Duodenal mucosa (tissue), 2 donors: ENCODE data around the gene MED16.
A peak's percentile ranks its signal among the peaks of the same experiment; 100 is the strongest.
"Not testable (repeated sequence)": the region's sequence is repeated elsewhere in the genome, so short reads cannot be mapped to it uniquely, and the experiment has no call there.

Source experiments
- H3K27ac ChIP-seq: one replicate; pipeline ENCODE4 v1.7.0; 2013; ENCODE audit warnings: low read depth, low read length
- H3K27me3 ChIP-seq, 2 donors: one replicate each; pipeline ENCODE4 v1.7.0; 2013; ENCODE audit warnings: low read length in 2 of 2, control low read depth in 1 of 2; ENCODE audit not compliant: insufficient read depth in 2 of 2, control insufficient read depth in 1 of 2
- H3K36me3 ChIP-seq, 2 donors: one replicate each; pipeline ENCODE4 v1.7.0; 2013; ENCODE audit warnings: low read length in 2 of 2, control low read depth in 1 of 2; ENCODE audit not compliant: insufficient read depth in 2 of 2, control insufficient read depth in 1 of 2
- H3K4me1 ChIP-seq, 2 donors: one replicate each; pipeline ENCODE4 v1.7.0; 2013; ENCODE audit warnings: low read length in 2 of 2, control low read depth in 1 of 2; ENCODE audit not compliant: insufficient read depth in 2 of 2, control insufficient read depth in 1 of 2
- H3K4me3 ChIP-seq, 2 donors: one replicate each; pipeline ENCODE4 v1.7.0; 2013; ENCODE audit warnings: low read length in 2 of 2, low read depth in 1 of 2
- H3K9ac ChIP-seq, 2 donors: one replicate each; pipeline ENCODE4 v1.7.0; 2013; ENCODE audit warnings: low read length in 2 of 2, low read depth in 1 of 2
- H3K9me3 ChIP-seq, 2 donors: one replicate each; pipeline ENCODE4 v1.7.0; 2013; ENCODE audit warnings: low read length in 2 of 2, control low read depth in 1 of 2; ENCODE audit not compliant: control insufficient read depth in 1 of 2

Gene MED16

DNA sequence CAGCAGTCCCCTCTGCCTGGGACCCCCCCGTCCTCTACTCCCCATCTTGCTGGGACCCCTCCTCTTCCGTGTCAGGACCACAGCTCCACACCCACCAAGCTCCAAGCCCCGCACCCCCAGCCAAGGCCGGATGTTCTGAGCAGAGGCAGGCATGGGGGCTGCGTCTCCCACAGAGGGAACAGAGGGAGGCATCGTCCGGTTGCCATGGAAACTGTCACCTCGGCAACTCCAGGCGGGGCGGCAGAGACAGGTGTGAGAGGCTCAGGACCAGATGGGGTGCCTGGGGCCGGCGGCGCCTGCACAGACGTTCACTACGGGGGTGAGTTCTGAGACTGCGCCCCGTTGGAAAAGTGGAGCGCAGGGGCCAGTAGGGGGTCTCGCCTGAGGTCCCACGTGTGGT lies 5.7 kb upstream of the MED16 start:
- H3K27ac ChIP-seq, result no peak overlapping the region
- no peaks in the 10 kb centered on the region for H3K9me3 ChIP-seq
- H3K4me1 ChIP-seq, result no peaks in the 10 kb centered on the region
- H3K27me3 ChIP-seq, result no peaks in the 10 kb centered on the region
- H3K9ac ChIP-seq, result no peak overlapping the region
- H3K4me3 ChIP-seq, result no peak overlapping the region
- peaks cover 3 to 23% of the 10 kb centered on the region in 2 donors for H3K36me3 ChIP-seq

DNA sequence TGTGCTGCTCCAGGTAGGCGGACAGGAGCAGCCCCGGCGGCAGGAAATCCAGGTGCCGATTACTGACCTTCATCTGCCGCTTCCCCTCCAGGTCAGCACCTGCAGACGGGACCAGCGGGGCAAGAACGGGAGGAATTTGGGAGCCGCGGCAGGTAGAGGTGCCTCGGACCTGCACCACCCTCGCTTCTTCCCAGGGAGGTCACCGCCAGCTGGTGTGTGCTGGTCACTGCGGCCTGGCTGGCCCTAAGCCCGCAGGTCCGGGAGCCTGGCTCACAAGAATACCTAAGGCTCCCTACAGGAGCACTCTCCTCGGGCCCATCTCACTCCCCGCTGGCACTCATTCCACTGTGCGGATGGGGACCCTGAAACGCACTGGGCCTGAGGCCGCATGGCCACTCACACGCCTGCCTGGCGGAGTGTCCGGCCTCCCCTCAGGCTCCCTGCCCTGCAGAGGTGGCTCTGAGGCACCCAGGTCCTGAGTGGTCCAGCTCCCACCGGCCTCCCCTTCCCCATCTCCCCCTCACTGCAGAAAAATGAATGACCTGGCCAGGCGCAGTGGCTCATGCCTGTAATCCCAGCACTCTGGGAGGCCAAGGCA lies 4.6 kb upstream of the MED16 start:
- H3K9me3 ChIP-seq, result no peaks in the 10 kb centered on the region
- H3K4me1 ChIP-seq, result no peaks in the 10 kb centered on the region
- no peaks in the 10 kb centered on the region for H3K27me3 ChIP-seq
- no peak overlapping the region for H3K4me3 ChIP-seq
- H3K27ac ChIP-seq, result no peak overlapping the region
- H3K36me3 ChIP-seq, result peaks cover 3 to 23% of the 10 kb centered on the region in 2 donors
- no peak overlapping the region for H3K9ac ChIP-seq

DNA sequence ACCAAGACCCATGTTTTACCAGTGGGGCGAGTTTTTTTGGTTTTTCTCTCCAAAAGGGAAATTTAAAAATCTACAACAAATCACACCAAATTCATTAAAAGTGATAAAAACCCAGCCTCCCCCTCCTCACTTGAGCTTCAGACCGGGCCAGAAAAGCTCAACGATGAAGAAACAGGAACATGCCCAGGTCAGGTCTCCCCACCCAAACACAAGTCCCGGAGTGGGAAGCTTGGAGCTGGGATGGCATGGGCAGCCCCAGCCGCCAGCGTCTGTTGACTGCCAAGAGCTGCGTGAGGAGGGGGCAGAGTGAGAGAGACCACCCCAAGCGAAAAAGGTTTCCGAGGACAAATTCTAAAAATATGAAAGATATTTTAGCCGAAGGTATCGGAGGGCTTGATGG lies 4.0 kb upstream of the MED16 start:
- H3K9me3 ChIP-seq, result no peaks in the 10 kb centered on the region
- H3K36me3 ChIP-seq, result peaks cover 3 to 23% of the 10 kb centered on the region in 2 donors
- H3K27me3 ChIP-seq, result no peaks in the 10 kb centered on the region
- no peak overlapping the region for H3K9ac ChIP-seq
- peaks cover 3% of the 10 kb centered on the region in 2 donors for H3K4me1 ChIP-seq
- H3K4me3 ChIP-seq, result no peak overlapping the region
- H3K27ac ChIP-seq, result no peak overlapping the region

DNA sequence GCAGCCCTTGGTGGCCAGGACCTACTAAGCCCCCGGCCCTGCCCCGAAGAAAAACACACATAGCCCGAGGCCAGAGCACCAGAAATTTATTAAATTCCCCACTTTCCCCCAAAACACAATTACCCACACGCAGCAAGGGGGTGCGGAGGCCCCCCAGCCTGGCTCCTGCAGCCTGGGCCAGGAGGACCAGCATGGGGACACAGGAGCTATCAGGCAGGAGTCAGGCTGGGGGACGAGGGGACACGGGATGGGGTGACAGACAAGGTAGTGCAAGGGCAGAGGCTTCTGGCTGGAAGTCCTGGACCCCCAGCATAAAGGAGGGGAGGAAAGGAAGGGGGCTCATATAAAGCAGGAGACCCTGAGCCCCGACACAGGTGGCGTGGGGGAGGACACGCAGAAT lies 3.4 kb upstream of the MED16 start:
- H3K36me3 ChIP-seq, result peaks cover 0 to 22% of the 10 kb centered on the region in 2 donors
- no peaks in the 10 kb centered on the region for H3K9me3 ChIP-seq
- H3K4me1 ChIP-seq, result peaks cover 4 to 5% of the 10 kb centered on the region in 2 donors
- no peak overlapping the region for H3K4me3 ChIP-seq
- no peak overlapping the region for H3K9ac ChIP-seq
- H3K27ac ChIP-seq, result no peak overlapping the region
- no peaks in the 10 kb centered on the region for H3K27me3 ChIP-seq

DNA sequence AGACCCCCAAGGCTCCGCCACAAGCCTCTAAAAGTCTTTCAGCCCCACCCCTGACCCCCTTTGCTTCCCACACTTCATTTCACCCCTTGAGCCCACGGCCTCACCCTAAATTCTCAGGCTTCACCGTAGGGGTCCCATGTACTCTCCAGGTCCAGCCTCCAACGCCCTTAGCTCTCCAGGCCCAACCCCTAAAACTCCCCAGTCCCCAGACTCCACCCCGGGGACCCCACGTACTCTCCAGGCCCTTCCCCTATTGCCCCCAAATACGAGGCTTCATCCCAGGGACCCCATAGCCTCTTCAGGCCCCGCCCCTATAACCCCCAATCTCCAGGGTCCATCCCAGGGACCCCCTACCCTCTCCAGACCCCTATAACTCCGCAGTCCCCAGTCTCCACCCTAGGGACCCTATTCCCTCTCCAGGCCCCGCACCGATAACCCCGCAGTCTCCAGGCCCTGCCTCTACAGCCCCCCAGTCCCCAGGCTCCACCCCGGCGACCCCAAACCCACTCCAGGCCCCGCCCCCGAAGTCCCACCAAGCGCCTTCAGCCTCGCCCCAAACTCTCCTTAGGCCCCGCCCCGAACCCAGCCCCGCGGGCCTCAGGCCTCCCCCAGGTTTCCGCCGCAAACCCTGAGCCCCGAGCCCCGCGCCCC lies 619 bp downstream of the MED16 start:
- no peaks in the 10 kb centered on the region for H3K9me3 ChIP-seq
- peak overlapping the region; percentile 57 to 92 for H3K9ac ChIP-seq
- H3K36me3 ChIP-seq, result peaks cover 8 to 33% of the 10 kb centered on the region in 2 donors
- no peaks in the 10 kb centered on the region for H3K27me3 ChIP-seq
- peaks cover 4 to 5% of the 10 kb centered on the region in 2 donors for H3K4me1 ChIP-seq
- peak overlapping the region; percentile 83 to 84 for H3K4me3 ChIP-seq
- H3K27ac ChIP-seq, result peak overlapping the region; percentile 58

DNA sequence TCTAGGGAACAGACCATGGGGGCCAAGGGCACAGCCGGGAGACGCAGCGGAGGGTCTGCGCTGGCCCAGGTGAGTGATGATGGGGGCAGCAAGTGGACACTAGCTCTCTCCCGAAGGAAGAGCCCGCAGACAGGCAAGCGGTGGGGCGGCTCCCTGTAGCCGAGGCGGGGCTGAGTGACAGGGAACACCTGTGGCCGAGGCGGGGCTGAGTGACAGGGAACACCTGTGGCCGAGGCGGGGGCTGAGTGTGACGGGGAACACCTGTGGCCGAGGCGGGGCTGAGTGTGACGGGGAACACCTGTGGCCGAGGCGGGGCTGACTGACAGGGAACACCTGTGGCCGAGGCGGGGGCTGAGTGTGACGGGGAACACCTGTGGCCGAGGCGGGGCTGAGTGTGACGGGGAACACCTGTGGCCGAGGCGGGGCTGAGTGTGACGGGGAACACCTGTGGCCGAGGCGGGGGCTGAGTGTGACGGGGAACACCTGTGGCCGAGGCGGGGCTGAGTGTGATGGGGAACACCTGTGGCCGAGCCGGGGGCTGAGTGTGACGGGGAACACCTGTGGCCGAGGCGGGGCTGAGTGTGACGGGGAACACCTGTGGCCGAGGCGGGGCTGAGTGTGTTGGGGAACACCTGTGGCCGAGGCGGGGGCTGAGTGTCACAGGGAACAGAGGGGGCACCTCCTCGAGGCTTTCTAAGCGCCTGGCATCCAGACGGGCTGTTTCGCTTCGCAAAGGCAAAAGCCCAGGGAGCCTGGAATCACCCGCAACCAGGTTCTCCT lies 1.4 kb downstream of the MED16 start:
- Histone ChIP-seq H3K4me3 (peak overlapping the region; percentile 83 to 84), H3K9ac (peak overlapping the region; percentile 57 to 92), H3K36me3 (peaks cover 8 to 31% of the 10 kb centered on the region in 2 donors)
- H3K27me3 ChIP-seq, H3K9me3 ChIP-seq, H3K4me1 ChIP-seq, H3K27ac ChIP-seq: not testable (repeated sequence)

DNA sequence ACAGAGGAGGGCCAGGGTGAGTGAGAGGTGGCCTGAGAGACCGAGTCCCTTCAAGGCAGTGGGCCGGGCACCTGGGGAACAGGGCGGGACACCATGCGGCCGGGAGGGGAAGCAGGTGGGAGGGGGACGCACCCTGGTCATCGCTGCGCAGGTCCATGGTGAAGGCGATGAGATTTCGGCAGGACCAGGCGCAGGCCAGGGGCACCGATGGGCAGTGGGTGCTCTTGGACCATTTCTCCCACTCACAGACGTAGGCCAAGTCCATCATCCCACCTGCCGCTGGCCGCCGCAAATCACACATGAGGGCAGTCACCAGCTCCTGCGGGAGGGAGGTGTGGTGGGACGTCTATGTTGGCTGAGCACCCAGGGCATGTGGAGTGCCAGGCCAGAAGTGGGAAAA lies 2.2 kb downstream of the MED16 start:
- peaks cover 12 to 39% of the 10 kb centered on the region in 2 donors for H3K36me3 ChIP-seq
- H3K4me3 ChIP-seq, result no peak overlapping the region

DNA sequence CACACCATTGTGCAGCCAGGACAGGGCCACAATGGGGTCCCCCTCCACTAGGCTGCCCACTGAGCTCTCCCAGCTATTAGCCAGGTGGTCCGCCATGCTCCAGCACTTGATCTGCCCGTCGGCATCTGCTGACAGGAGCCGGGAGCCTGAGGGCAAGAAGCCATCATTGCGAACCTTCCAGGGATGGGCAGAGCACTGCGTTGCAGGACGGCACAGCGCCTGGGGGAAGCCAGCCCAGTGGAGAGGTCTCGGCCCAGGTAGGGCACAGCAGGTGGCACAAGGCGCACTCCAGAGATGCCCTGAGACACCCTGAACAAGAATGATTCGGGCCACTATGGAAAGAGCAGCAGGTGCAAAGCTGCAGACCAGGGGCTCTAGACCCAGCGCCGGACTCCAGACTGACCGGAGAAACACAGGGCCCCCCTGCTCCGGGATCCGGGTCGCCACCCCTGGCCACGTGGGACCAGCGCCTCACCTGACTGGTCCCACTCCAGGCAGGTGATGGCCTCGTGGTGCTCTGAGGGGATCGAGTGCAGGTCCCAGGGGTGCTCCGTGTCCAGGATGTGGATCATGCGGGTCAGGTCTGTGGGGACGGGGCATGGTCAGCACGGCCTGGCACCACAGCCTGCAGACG lies 3.2 kb downstream of the MED16 start:
- Histone ChIP-seq H3K4me3 (no peak overlapping the region), H3K36me3 (peaks cover 12 to 49% of the 10 kb centered on the region in 2 donors), H3K4me1 (peaks cover 4 to 5% of the 10 kb centered on the region in 2 donors), H3K27ac (no peak overlapping the region), H3K9ac (no peak overlapping the region), H3K9me3 (no peaks in the 10 kb centered on the region), H3K27me3 (no peaks in the 10 kb centered on the region)

More for the DNA sequence above, 2.2 kb downstream of the MED16 start:
- no peak overlapping the region for H3K9ac ChIP-seq
- no peak overlapping the region for H3K27ac ChIP-seq
- no peaks in the 10 kb centered on the region for H3K9me3 ChIP-seq
- H3K4me1 ChIP-seq, result peaks cover 4 to 5% of the 10 kb centered on the region in 2 donors
- H3K27me3 ChIP-seq, result no peaks in the 10 kb centered on the region

DNA sequence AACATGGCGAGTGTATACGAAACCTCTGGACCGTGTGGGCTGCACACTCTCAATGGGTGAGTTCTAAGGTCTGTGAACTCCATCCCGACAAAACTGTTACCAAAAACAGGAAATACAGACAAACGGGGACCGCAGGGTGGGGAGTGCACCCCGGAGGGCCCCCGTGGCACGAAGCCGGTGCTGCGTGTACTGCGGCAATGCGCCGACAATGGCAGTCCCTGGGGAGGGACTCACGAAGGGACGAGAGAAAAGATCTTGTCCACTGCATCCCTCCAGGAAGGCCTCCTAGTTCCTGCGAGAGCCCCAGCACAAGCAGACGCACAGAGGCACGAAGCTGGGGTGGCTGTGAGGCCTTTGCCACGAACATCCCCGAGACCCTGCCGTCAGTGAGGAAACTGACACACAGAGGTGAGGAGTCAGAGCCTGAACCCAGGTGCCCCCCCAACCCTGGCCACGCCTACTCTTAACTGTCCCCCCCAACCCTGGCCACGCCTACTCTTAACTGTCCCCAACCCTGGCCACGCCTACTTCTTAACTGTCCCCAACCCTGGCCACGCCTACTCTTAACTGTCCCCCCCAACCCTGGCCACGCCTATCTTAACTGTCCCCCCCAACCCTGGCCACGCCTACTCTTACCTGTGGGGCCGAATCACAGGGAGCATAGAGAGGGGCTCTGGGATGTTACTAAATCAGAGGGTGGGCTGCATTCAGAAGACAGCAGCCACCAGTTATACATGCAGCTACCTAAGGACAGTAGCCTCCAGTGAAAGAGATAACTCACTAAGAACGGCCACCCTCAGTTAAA lies 4.2 kb downstream of the MED16 start:
- H3K9ac ChIP-seq, result no peak overlapping the region
- H3K4me1 ChIP-seq, result peaks cover 4 to 5% of the 10 kb centered on the region in 2 donors
- H3K4me3 ChIP-seq, result no peak overlapping the region
- H3K27me3 ChIP-seq, result no peaks in the 10 kb centered on the region
- H3K27ac ChIP-seq, result no peak overlapping the region
- H3K9me3 ChIP-seq, result no peaks in the 10 kb centered on the region
- H3K36me3 ChIP-seq, result peaks cover 12 to 51% of the 10 kb centered on the region in 2 donors
